Spleen (tissue), 11 donors: ENCODE measurements around the gene FRMD5. TPM values are rescaled to one million over a fixed set of nuclear protein-coding genes. Genes with fewer than 3 reads are reported as not detected.

Source experiments
- DNase-seq: peaks from one replicate; pipeline ENCODE4 v3.0.0-alpha.2; 2020
- H3K27ac ChIP-seq, 8 donors: fragments of 200-600 bp; sonication (generic) in 7 of 8; 1 replicate in 4 of 8; 2 replicates in 4 of 8; pipeline versions ENCODE4 v1.5.0 to v1.8.0; 2016 to 2021; ENCODE audit warnings: inconsistent platforms in 4 of 8, mild to moderate bottlenecking in 4 of 8, moderate library complexity in 1 of 8
- H3K27me3 ChIP-seq, 7 donors: fragments of 200-600 bp; sonication (generic) in 6 of 7; replicated peaks in 1 of 7; 1 replicate in 4 of 7; 2 replicates in 3 of 7; pipeline versions ENCODE4 v1.5.0 to v1.8.0; 2016 to 2021; ENCODE audit warnings: inconsistent platforms in 3 of 7, mild to moderate bottlenecking in 1 of 7
- H3K36me3 ChIP-seq, 6 donors: fragments of 200-600 bp; sonication (generic) in 5 of 6; 1 replicate in 4 of 6; 2 replicates in 2 of 6; pipeline versions ENCODE4 v1.5.0 to v1.8.0; 2016 to 2021; ENCODE audit warnings: inconsistent platforms in 2 of 6
- H3K4me1 ChIP-seq, 6 donors: fragments of 200-600 bp; sonication (generic) in 5 of 6; 1 replicate in 3 of 6; 2 replicates in 3 of 6; pipeline versions ENCODE4 v1.5.0 to v1.8.0; 2016 to 2021; ENCODE audit warnings: inconsistent platforms in 3 of 6
- H3K4me3 ChIP-seq, 8 donors: fragments of 200-600 bp; sonication (generic) in 7 of 8; 1 replicate in 4 of 8; 2 replicates in 4 of 8; pipeline versions ENCODE4 v1.5.0 to v1.8.0; 2016 to 2021; ENCODE audit warnings: inconsistent platforms in 4 of 8, mild to moderate bottlenecking in 4 of 8, moderate library complexity in 2 of 8
- H3K9me3 ChIP-seq, 8 donors: fragments of 200-600 bp; sonication (generic) in 7 of 8; 1 replicate in 4 of 8; 2 replicates in 4 of 8; pipeline versions ENCODE4 v1.5.0 to v1.8.0; 2016 to 2021; ENCODE audit warnings: inconsistent platforms in 4 of 8
- POLR2A ChIP-seq, 3 donors: fragments of 450-650 bp; IDR thresholded peaks; one replicate each; pipeline ENCODE4 v1.5.1; 2017; ENCODE audit warnings: antibody characterized with exemption in 3 of 3, mild to moderate bottlenecking in 1 of 3
- POLR2AphosphoS5 ChIP-seq, 3 donors: sonication (generic); formaldehyde crosslinking; IDR thresholded peaks; one replicate each; pipeline ENCODE4 v1.5.1; 2017; ENCODE audit warnings: antibody characterized with exemption in 3 of 3
- WGBS, 5 donors: extraction: QIAGEN DNeasy Blood & Tissue Kit in 3 of 5; methylation state at CpG; one replicate each; pipeline versions ENCODE4 v1.1.5 to v1.1.7; 2013 to 2018; 5-methylcytosine and 5-hydroxymethylcytosine counted together
- intact Hi-C: fragments of 100-400 bp; cut with DNase I; formaldehyde crosslinking; loops from one replicate; pipeline ENCODE4 v1.15.0; 2023; ENCODE audit warnings: low total_unique reads
- polyA plus RNA-seq, 3 donors: library from polyadenylated mRNA; stranded (reverse); fragments of 200-250 nt; gene quantifications; one replicate each; pipeline ENCODE4 v1.2.1, GENCODE V29; 2013
- total RNA-seq, 7 donors: library from RNA; depleted of rRNA in 3 of 7; stranded (reverse); fragments of >200 nt in 3 of 7; fragmentation: NEBNext Ultra II Directional in 4 of 7; extraction: Animal tissue kit (Norgen Biotek cat#: 25700) in 4 of 7; gene quantifications; one replicate each; pipeline versions ENCODE4 v1.1.0 to v1.2.1, GENCODE V29; 2016 to 2021
- TF ChIP-seq, protein P1 (sequence below), 11 experiments: fragments of 200-600 bp in 7 of 11; fragments of 450-650 bp in 4 of 11; sonication (generic) in 4 of 11; IDR thresholded peaks in 8 of 11; conservative IDR thresholded peaks in 3 of 11; 1 replicate in 7 of 11; 2 replicates in 4 of 11; pipeline versions ENCODE4 v1.4.0 to v1.8.0; 2016 to 2021; ENCODE audit warnings: antibody characterized with exemption in 11 of 11, inconsistent platforms in 4 of 11, mild to moderate bottlenecking in 1 of 11
- donor health status: healthy with polysubstance abuse.
- donor health status: DM: no; HTN: no; CAD: no; lungs with moderate emphysema.
- donor health status: DM: no; HTN: no; CAD: no.
- donor health status: Bipolar disorder and iron deficiency.
- donor health status: healthy.
- donor health status: DM: no; HTN: no; CAD: no.
- donor health status: DM: yes; HTN: yes; CAD: no.

Gene FRMD5
- total and polyA plus RNA-seq, 10 donors, result 0.09 to 1.0 (median 0.43) TPM; not detected in 1

DNA sequence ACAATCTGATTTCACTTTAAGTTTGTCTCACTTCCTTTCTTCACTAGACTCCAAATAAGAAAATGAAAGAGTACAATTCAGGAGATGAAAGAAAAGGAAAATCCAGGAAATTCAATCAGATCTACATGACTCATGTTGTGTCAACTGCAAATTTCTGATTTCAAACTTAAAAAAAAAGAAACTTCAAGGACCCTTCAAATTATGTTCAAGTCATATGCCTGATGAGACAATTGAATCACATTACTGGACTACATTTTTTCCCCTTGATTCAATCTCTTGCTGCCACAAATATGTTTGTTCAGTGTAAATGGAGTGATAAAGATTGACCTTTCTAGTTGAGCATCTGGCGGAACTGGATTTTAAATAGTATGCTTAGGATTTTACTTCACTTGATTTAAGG lies 37.4 kb downstream of the FRMD5 start:
- H3K4me3 ChIP-seq, result no peak overlapping the region
- DNase-seq, result no peak
- H3K36me3 ChIP-seq, result no peaks in the 10 kb centered on the region
- no peaks in the 10 kb centered on the region for H3K4me1 ChIP-seq
- no peak overlapping the region for H3K27ac ChIP-seq
- peaks cover 0 to 25% (median 0%) of the 10 kb centered on the region in 7 donors for H3K27me3 ChIP-seq
- WGBS, 5 donors, result 92 to 94% (median 93%) methylated on average over 1 of the region's 1 CpG
- intact Hi-C loops, result no loop called here
- TF ChIP-seq POLR2A (IDR thresholded peaks at IDR 0.05) (no peak), POLR2AphosphoS5 (IDR thresholded peaks at IDR 0.05) (no peak)
- TF ChIP-seq, protein P1, sequence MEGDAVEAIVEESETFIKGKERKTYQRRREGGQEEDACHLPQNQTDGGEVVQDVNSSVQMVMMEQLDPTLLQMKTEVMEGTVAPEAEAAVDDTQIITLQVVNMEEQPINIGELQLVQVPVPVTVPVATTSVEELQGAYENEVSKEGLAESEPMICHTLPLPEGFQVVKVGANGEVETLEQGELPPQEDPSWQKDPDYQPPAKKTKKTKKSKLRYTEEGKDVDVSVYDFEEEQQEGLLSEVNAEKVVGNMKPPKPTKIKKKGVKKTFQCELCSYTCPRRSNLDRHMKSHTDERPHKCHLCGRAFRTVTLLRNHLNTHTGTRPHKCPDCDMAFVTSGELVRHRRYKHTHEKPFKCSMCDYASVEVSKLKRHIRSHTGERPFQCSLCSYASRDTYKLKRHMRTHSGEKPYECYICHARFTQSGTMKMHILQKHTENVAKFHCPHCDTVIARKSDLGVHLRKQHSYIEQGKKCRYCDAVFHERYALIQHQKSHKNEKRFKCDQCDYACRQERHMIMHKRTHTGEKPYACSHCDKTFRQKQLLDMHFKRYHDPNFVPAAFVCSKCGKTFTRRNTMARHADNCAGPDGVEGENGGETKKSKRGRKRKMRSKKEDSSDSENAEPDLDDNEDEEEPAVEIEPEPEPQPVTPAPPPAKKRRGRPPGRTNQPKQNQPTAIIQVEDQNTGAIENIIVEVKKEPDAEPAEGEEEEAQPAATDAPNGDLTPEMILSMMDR (IDR thresholded peaks at IDR 0.05 in 8 of 11, conservative IDR thresholded peaks at IDR 0.05 in 3 of 11), result no peak
- H3K9me3 ChIP-seq, result no peaks in the 10 kb centered on the region

DNA sequence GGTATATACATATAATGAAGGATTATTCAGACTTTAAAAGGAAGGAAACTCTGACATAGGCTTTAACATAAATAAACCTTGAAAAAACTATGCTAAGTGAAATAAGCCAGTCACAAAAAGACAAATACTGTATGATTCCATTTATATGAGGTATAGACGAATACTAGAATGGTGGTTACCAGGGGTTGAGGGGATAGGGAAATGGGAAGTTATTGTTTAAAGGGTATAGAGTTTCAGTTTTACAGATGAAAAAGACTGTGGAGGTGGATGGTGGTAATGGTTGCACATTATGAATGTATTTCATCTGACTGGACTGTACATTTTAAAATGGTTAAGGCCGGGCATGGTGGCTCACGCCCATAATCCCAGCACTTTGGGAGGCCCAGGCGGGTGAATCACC lies 41.7 kb downstream of the FRMD5 start:
- intact Hi-C loops, result no loop called here
- Histone ChIP-seq H3K4me3 (no peak overlapping the region), H3K4me1 (no peaks in the 10 kb centered on the region), H3K36me3 (no peaks in the 10 kb centered on the region), H3K9me3 (no peaks in the 10 kb centered on the region), H3K27ac (no peak overlapping the region), H3K27me3 (peaks cover 0 to 8% (median 0%) of the 10 kb centered on the region in 7 donors)
- TF ChIP-seq, protein P1 (IDR thresholded peaks at IDR 0.05 in 8 of 11, conservative IDR thresholded peaks at IDR 0.05 in 3 of 11), result no peak
- TF ChIP-seq POLR2AphosphoS5 (IDR thresholded peaks at IDR 0.05), result no peak
- DNase-seq, result no peak
- WGBS, 5 donors, result 81 to 93% (median 87%) methylated on average over 4 of the region's 4 CpGs

DNA sequence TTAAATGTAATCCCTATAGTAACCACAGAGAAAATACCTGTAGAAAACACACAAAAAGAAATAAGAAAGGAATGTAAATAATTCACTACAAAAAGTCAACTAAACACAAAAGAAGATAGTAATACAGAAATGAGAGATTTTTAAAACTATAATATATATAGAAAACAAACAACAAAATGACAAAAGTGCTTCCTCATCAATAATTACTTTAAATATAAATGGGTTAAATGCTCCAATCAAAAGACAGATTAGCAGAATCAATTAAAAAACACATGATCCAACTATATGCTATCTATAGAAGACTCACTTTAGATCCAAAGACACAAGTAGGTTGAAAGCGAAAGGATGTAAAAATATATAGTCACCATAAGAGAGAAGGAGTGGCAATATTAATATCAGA lies 45.8 kb downstream of the FRMD5 start:
- intact Hi-C loops, result no loop called here
- Histone ChIP-seq H3K36me3 (no peaks in the 10 kb centered on the region), H3K27me3 (peaks cover 0 to 16% (median 0%) of the 10 kb centered on the region in 7 donors), H3K27ac (no peak overlapping the region), H3K4me3 (no peak overlapping the region), H3K9me3 (no peaks in the 10 kb centered on the region), H3K4me1 (no peaks in the 10 kb centered on the region)
- no peak for TF ChIP-seq POLR2A (IDR thresholded peaks at IDR 0.05)
- TF ChIP-seq, protein P1 (IDR thresholded peaks at IDR 0.05 in 8 of 11, conservative IDR thresholded peaks at IDR 0.05 in 3 of 11), result no peak
- TF ChIP-seq POLR2AphosphoS5 (IDR thresholded peaks at IDR 0.05), result no peak
- WGBS, 5 donors, result 46 to 98% (median 96%) methylated on average over 1 of the region's 1 CpG
- no peak for DNase-seq

DNA sequence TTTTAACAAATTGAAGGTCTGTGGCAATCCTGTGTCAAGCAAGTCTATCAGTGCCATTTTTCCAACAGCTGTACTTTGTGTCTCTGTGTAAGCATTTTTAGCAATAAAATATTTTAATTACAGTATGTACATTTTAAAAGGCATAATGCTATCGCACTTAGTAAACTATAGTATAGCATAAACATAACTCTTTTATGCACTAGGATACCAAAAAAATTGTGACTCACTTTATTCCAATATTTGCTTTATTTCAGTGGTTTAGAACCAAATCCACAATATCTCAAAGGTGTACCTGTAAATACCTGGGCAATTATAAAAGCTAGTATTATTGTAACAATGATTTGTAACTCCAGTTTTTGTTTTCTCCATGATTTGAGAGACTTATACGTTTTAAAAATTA lies 46.5 kb downstream of the FRMD5 start:
- Histone ChIP-seq H3K4me1 (no peaks in the 10 kb centered on the region), H3K9me3 (no peaks in the 10 kb centered on the region), H3K27ac (no peak overlapping the region), H3K36me3 (no peaks in the 10 kb centered on the region), H3K4me3 (no peak overlapping the region), H3K27me3 (peaks cover 0 to 16% (median 0%) of the 10 kb centered on the region in 7 donors)
- no peak for DNase-seq
- intact Hi-C loops, result no loop called here
- TF ChIP-seq POLR2A (IDR thresholded peaks at IDR 0.05), result no peak
- TF ChIP-seq, protein P1 (IDR thresholded peaks at IDR 0.05 in 8 of 11, conservative IDR thresholded peaks at IDR 0.05 in 3 of 11), result no peak
- TF ChIP-seq POLR2AphosphoS5 (IDR thresholded peaks at IDR 0.05), result no peak
- WGBS, 5 donors, result 69 to 78% (median 74%) methylated on average over 2 of the region's 2 CpGs
